Measurements from ENCODE around the gene NEXN. TPM values are rescaled to one million over a fixed set of nuclear protein-coding genes. Genes with fewer than 3 reads are reported as not detected.

The NEXN gene
- total RNA-seq, 4 donors from 2014 or later = 9.5 to 48.4 (median 34.9) TPM

DNA sequence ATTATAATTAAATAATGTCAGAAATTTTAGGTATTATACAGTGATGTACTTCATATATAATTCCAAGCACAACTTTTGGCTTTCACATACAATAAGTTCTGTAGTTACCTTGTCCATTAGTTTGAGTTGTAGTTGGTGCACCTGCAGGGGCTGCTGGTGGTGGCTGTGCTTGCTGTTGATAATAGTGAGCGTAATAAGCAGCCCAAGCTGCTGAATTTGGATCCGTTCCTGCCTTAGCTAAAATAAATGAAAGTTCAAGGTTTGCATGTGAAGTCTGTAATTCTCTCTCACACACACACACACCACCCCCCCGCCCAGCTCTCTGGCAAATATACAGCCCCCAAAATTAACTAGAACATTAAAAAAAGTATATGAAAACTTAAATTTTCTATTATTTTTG lies 68.0 kb downstream of the NEXN start:
- TF ChIP-seq, protein P1, sequence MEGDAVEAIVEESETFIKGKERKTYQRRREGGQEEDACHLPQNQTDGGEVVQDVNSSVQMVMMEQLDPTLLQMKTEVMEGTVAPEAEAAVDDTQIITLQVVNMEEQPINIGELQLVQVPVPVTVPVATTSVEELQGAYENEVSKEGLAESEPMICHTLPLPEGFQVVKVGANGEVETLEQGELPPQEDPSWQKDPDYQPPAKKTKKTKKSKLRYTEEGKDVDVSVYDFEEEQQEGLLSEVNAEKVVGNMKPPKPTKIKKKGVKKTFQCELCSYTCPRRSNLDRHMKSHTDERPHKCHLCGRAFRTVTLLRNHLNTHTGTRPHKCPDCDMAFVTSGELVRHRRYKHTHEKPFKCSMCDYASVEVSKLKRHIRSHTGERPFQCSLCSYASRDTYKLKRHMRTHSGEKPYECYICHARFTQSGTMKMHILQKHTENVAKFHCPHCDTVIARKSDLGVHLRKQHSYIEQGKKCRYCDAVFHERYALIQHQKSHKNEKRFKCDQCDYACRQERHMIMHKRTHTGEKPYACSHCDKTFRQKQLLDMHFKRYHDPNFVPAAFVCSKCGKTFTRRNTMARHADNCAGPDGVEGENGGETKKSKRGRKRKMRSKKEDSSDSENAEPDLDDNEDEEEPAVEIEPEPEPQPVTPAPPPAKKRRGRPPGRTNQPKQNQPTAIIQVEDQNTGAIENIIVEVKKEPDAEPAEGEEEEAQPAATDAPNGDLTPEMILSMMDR (IDR thresholded peaks at IDR 0.05) = no peak
- no peak for TF ChIP-seq POLR2A (IDR thresholded peaks at IDR 0.05)
- Histone ChIP-seq H3K27me3 (no peaks in the 10 kb centered on the region), H3K36me3 (no peaks in the 10 kb centered on the region), H3K4me3 (no peak overlapping the region), H3K4me1 (no peaks in the 10 kb centered on the region), H3K27ac (no peak overlapping the region), H3K9me3 (no peaks in the 10 kb centered on the region)
- intact Hi-C loops (cut with DNase I; ENCODE audit: low total_unique reads) = no loop called here
- DNase-seq = no peak

DNA sequence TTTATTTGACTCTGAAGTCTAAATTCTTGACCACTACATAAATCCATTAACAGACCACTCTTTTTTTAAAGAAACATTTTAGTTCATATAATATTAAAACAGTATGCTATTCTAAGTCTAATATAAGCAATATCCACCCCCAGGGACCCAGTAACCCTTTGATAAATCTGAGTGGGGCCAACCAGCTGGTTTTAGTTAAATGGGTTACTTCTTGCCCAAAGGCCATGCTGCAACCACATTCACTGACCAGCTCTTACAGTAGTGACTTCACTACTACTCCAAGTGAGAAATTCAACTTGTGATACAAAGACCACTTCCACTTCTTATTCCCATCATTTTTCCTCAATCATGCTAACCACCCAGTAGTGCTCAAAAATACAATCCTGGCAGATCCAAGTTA lies 70.0 kb downstream of the NEXN start:
- no peaks in the 10 kb centered on the region for H3K4me1 ChIP-seq
- no peaks in the 10 kb centered on the region for H3K27me3 ChIP-seq
- no peak overlapping the region for H3K4me3 ChIP-seq
- H3K27ac ChIP-seq = no peak overlapping the region
- intact Hi-C loops (cut with DNase I; ENCODE audit: low total_unique reads) = no loop called here
- DNase-seq = no peak
- H3K9me3 ChIP-seq = no peaks in the 10 kb centered on the region
- no peak for TF ChIP-seq POLR2A (IDR thresholded peaks at IDR 0.05)
- TF ChIP-seq, protein P1 (IDR thresholded peaks at IDR 0.05) = no peak
- no peaks in the 10 kb centered on the region for H3K36me3 ChIP-seq

DNA sequence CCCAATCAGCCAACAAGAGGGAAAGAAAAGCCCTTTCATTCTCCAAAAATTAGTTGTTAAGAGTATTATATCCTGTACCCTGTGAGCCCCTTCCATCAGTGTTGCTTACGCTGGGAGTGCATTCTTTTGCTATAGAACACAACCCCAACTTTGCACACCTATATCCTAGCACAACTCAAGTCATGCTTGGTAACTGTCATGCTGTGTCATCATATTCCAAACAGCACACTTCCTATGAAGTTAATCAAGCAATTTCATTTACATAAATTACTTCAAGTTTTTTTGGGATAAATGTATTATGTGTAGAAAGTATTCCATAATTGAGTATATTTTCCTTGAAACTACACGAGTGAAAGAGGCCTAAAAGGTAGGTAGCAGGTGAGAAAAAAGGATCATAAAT lies 70.4 kb downstream of the NEXN start:
- H3K4me3 ChIP-seq = no peak overlapping the region
- DNase-seq = no peak
- TF ChIP-seq, protein P1 (IDR thresholded peaks at IDR 0.05) = no peak
- TF ChIP-seq POLR2A (IDR thresholded peaks at IDR 0.05) = no peak
- H3K9me3 ChIP-seq = no peaks in the 10 kb centered on the region
- intact Hi-C loops (cut with DNase I; ENCODE audit: low total_unique reads) = no loop called here
- no peak overlapping the region for H3K27ac ChIP-seq
- H3K4me1 ChIP-seq = no peaks in the 10 kb centered on the region
- H3K36me3 ChIP-seq = no peaks in the 10 kb centered on the region
- H3K27me3 ChIP-seq = no peaks in the 10 kb centered on the region

DNA sequence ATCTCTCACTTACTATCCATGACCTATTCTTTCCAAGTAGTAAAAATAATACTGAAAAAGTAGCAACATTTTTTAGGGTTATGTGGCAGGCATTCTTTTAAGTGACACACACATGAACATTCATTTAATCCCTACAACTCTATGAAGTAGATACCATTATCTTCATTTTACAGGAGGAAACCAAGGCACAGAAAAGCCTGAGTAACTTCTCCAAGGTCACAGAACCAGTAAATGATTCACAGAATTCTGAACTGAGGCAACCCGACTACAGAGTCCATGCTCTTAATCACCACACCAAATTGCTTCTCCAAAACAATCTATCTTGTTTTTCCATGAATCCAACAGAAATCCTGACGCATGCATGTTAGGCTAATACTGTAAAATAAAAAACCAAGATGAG lies 73.0 kb downstream of the NEXN start:
- H3K4me3 ChIP-seq = no peak overlapping the region
- no peak for TF ChIP-seq POLR2A (IDR thresholded peaks at IDR 0.05)
- TF ChIP-seq, protein P1 (IDR thresholded peaks at IDR 0.05) = no peak
- H3K27me3 ChIP-seq = no peaks in the 10 kb centered on the region
- no peaks in the 10 kb centered on the region for H3K4me1 ChIP-seq
- H3K27ac ChIP-seq = no peak overlapping the region
- no peak for DNase-seq
- no peaks in the 10 kb centered on the region for H3K9me3 ChIP-seq
- no peaks in the 10 kb centered on the region for H3K36me3 ChIP-seq
- intact Hi-C loops (cut with DNase I; ENCODE audit: low total_unique reads) = no loop called here

DNA sequence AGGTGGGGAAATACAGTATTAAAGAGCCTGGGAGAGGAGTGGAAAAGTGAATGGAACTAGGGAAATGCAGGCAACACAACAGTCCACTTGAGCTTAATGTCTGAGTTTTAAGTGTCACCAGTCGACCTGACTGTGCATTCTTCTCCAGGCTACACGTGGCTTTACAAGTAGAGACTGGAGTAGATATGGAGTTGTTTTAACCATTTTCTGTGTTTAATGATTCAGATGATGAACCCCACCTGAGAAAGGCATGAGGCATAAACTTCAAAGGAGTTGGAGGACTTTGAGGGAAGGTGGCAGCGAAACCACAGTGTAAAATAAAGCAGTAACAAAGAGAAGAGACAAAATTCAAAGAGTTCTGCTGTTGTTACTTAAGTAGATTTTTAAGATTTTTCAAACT lies 77.9 kb downstream of the NEXN start:
- no peaks in the 10 kb centered on the region for H3K36me3 ChIP-seq
- intact Hi-C loops (cut with DNase I; ENCODE audit: low total_unique reads) = no loop called here
- TF ChIP-seq, protein P1 (IDR thresholded peaks at IDR 0.05) = no peak
- TF ChIP-seq POLR2A (IDR thresholded peaks at IDR 0.05) = no peak
- H3K27ac ChIP-seq = no peak overlapping the region
- DNase-seq = no peak
- H3K9me3 ChIP-seq = no peaks in the 10 kb centered on the region
- H3K4me3 ChIP-seq = no peak overlapping the region
- H3K27me3 ChIP-seq = no peaks in the 10 kb centered on the region
- peaks cover 0 to 5% of the 10 kb centered on the region in 2 donors for H3K4me1 ChIP-seq
